SK-N-SH (cell line): ENCODE data around the gene CDK5RAP2. TPM values are rescaled to one million over a fixed set of nuclear protein-coding genes. Genes with fewer than 3 reads are reported as not detected.

Experiments
- CTCF ChIA-PET: fragments of 300-600, 350-600 bp; formaldehyde crosslinking; extraction: SDS; loops from one replicate; lab custom pipeline; 2021; lab: Yijun Ruan, JAX
- POLR2A ChIA-PET: fragments of 350-600 bp; sonication (Branson Sonifier 250); formaldehyde crosslinking; extraction: SDS; loops from one replicate; lab custom pipeline; 2020; ENCODE audit warnings: antibody characterized with exemption, inconsistent platforms; lab: Yijun Ruan, JAX
- DNase-seq: peaks from one replicate; pipeline ENCODE4 v3.0.0; 2012
- H2AFZ ChIP-seq: fragments of 200-600 bp; sonication (generic); 2 replicates; pipeline ENCODE4 v1.8.1; 2016; ENCODE audit warnings: antibody characterized with exemption, mild to moderate bottlenecking, low read depth
- H3F3A ChIP-seq: fragments of 200-600 bp; sonication (generic); replicated peaks from 2 replicates; pipeline ENCODE3; 2016; ENCODE audit warnings: antibody characterized with exemption, mild to moderate bottlenecking; ENCODE audit not compliant: insufficient read depth
- H3K27ac ChIP-seq, 2 experiments: fragments of 200-500 bp in 1 of 2; fragments of 200-600 bp in 1 of 2; sonication (Bioruptor generic) in 1 of 2; sonication (generic), shearing (Covaris generic) in 1 of 2; 2 replicates each; pipeline versions ENCODE4 v1.5.1 to v1.6.1; 2014 to 2016; ENCODE audit warnings: low read depth in 2 of 2, inconsistent platforms in 1 of 2, low read length in 1 of 2, mild to moderate bottlenecking in 1 of 2, mixed read lengths in 1 of 2
- H3K27me3 ChIP-seq: fragments of 200-600 bp; sonication (generic), shearing (Covaris generic); 2 replicates; pipeline ENCODE4 v1.6.1; 2016; ENCODE audit warnings: mixed run types; ENCODE audit not compliant: insufficient read depth
- H3K36me3 ChIP-seq, 2 experiments: fragments of 200-500 bp in 1 of 2; fragments of 200-600 bp in 1 of 2; sonication (Bioruptor generic) in 1 of 2; sonication (generic) in 1 of 2; replicated peaks in 1 of 2; 2 replicates each; pipeline versions ENCODE3 to v1.5.1; 2014 to 2016; ENCODE audit warnings: low read length in 1 of 2, mild to moderate bottlenecking in 1 of 2; ENCODE audit not compliant: insufficient read depth in 2 of 2, control insufficient read depth in 1 of 2
- H3K4me1 ChIP-seq, 2 experiments: fragments of 200-500 bp in 1 of 2; fragments of 200-600 bp in 1 of 2; sonication (Bioruptor generic) in 1 of 2; sonication (generic), shearing (Covaris generic) in 1 of 2; 2 replicates each; pipeline versions ENCODE4 v1.5.1 to v1.6.1; 2014 to 2016; ENCODE audit warnings: low read depth in 1 of 2, low read length in 1 of 2, mixed run types in 1 of 2; ENCODE audit not compliant: insufficient read depth in 2 of 2, control insufficient read depth in 1 of 2
- H3K4me2 ChIP-seq: fragments of 200-600 bp; sonication (generic), shearing (Covaris generic); 2 replicates; pipeline ENCODE4 v1.6.1; 2017; ENCODE audit warnings: mixed run types
- H3K4me3 ChIP-seq, 2 experiments: fragments of 200-500 bp in 1 of 2; fragments of 200-600 bp in 1 of 2; sonication (Bioruptor generic) in 1 of 2; sonication (generic), shearing (Covaris generic) in 1 of 2; 2 replicates each; pipeline versions ENCODE4 v1.5.1 to v1.8.1; 2014 to 2016; ENCODE audit warnings: low read depth in 2 of 2, inconsistent platforms in 1 of 2, low read length in 1 of 2, mild to moderate bottlenecking in 1 of 2, mixed read lengths in 1 of 2, moderate library complexity in 1 of 2
- H3K79me2 ChIP-seq: fragments of 200-600 bp; sonication (generic); 2 replicates; pipeline ENCODE4 v1.8.1; 2017; ENCODE audit warnings: mild to moderate bottlenecking; ENCODE audit not compliant: insufficient read depth
- H3K9ac ChIP-seq: fragments of 200-600 bp; sonication (generic); 2 replicates; pipeline ENCODE4 v1.6.1; 2017; ENCODE audit warnings: mixed run types
- H3K9me2 ChIP-seq: fragments of 200-600 bp; sonication (generic); 2 replicates; pipeline ENCODE4 v1.6.1; 2017; ENCODE audit warnings: mixed run types
- H3K9me3 ChIP-seq: fragments of 200-600 bp; sonication (generic); 2 replicates; pipeline ENCODE4 v1.6.1; 2017; ENCODE audit warnings: mixed run types, mild to moderate bottlenecking, moderate library complexity
- H4K20me1 ChIP-seq: fragments of 200-600 bp; sonication (generic); 2 replicates; pipeline ENCODE4 v1.6.1; 2017; ENCODE audit warnings: mild to moderate bottlenecking, mixed run types; ENCODE audit not compliant: insufficient read depth
- CTCF ChIP-seq: fragments of 200-600 bp; sonication (generic); IDR thresholded peaks from 2 replicates; pipeline ENCODE4 v1.6.1; 2017; ENCODE audit warnings: antibody characterized with exemption, mild to moderate bottlenecking, moderate library complexity
- ELF1 ChIP-seq: IDR thresholded peaks from 2 replicates; pipeline ENCODE4 v1.4.0; 2012
- EP300 ChIP-seq, 2 experiments: IDR thresholded peaks; 2 replicates each; pipeline versions ENCODE4 v1.4.0 to v1.6.1; 2012; ENCODE audit warnings: borderline replicate concordance in 1 of 2, low read depth in 1 of 2, low read length in 1 of 2
- FOSL2 ChIP-seq: IDR thresholded peaks from 2 replicates; pipeline ENCODE4 v1.4.0; 2012; ENCODE audit warnings: low read depth, mild to moderate bottlenecking, moderate library complexity, borderline replicate concordance
- FOXM1 ChIP-seq: IDR thresholded peaks from 2 replicates; pipeline ENCODE4 v1.4.0; 2012; ENCODE audit warnings: low read depth, mild to moderate bottlenecking
- GABPA ChIP-seq: IDR thresholded peaks from 2 replicates; pipeline ENCODE4 v1.4.0; 2012; ENCODE audit warnings: low read depth, mild to moderate bottlenecking
- GATA2 ChIP-seq: sonication (generic); formaldehyde crosslinking; IDR thresholded peaks from 2 replicates; pipeline ENCODE4 v1.5.0; 2020; ENCODE audit warnings: mild to moderate bottlenecking, missing genetic modification reagents
- JUND ChIP-seq: IDR thresholded peaks from 2 replicates; pipeline ENCODE4 v1.4.0; 2012
- MEF2A ChIP-seq: IDR thresholded peaks from 2 replicates; pipeline ENCODE4 v1.4.0; 2012; ENCODE audit warnings: low read depth, borderline replicate concordance
- MXI1 ChIP-seq: IDR thresholded peaks from 2 replicates; pipeline ENCODE4 v1.6.1; 2012; ENCODE audit warnings: mild to moderate bottlenecking, low read depth, low read length, improper control_type of control experiment
- NFIC ChIP-seq: IDR thresholded peaks from 2 replicates; pipeline ENCODE4 v1.4.0; 2012; ENCODE audit warnings: borderline replicate concordance
- NRF1 ChIP-seq: IDR thresholded peaks from 2 replicates; pipeline ENCODE4 v1.6.1; 2012; ENCODE audit warnings: low read depth, mild to moderate bottlenecking, low read length
- PBX3 ChIP-seq: IDR thresholded peaks from 2 replicates; pipeline ENCODE4; 2012
- REST ChIP-seq: IDR thresholded peaks from 2 replicates; pipeline ENCODE4 v1.6.1; 2012; ENCODE audit warnings: mild to moderate bottlenecking, low read depth, low read length, moderate library complexity
- RFX5 ChIP-seq: IDR thresholded peaks from 2 replicates; pipeline ENCODE4 v1.6.1; 2012; ENCODE audit warnings: mild to moderate bottlenecking, improper control_type of control experiment, low read length
- SMC3 ChIP-seq: IDR thresholded peaks from 2 replicates; pipeline ENCODE4 v1.6.1; 2012; ENCODE audit warnings: low read depth, low read length, improper control_type of control experiment
- TAF1 ChIP-seq: IDR thresholded peaks from 2 replicates; pipeline ENCODE4 v1.6.1; 2012; ENCODE audit warnings: low read depth, mild to moderate bottlenecking, low read length, moderate library complexity, borderline replicate concordance
- TCF12 ChIP-seq: IDR thresholded peaks from 2 replicates; pipeline ENCODE4 v1.4.0; 2012
- TEAD4 ChIP-seq: IDR thresholded peaks from 2 replicates; pipeline ENCODE4 v1.4.0; 2012; ENCODE audit warnings: mild to moderate bottlenecking, borderline replicate concordance; ENCODE audit not compliant: insufficient read depth
- YY1 ChIP-seq: IDR thresholded peaks from 2 replicates; pipeline ENCODE4 v1.4.0; 2012; ENCODE audit warnings: low read depth, mild to moderate bottlenecking
- WGBS: methylation state at CpG from one replicate; pipeline ENCODE4 v1.1.6; 2017; ENCODE audit warnings: low lambda C conversion rate; 5-methylcytosine and 5-hydroxymethylcytosine counted together
- polyA plus RNA-seq, 3 experiments: library from polyadenylated mRNA; depleted of rRNA; stranded (reverse); fragments of >200 nt; gene quantifications; 2 replicates each; pipeline ENCODE4 v1.2.3, GENCODE V29; 2012

The CDK5RAP2 gene
- polyA plus RNA-seq, 1 of the 3 experiments (the other 2 are of a cell fraction) = 20.7 TPM

GRCh38 chr9:120441426-120442307, 138.3 kb downstream of the CDK5RAP2 start:
- H3K9ac ChIP-seq = peak overlapping the region; percentile 16; the same call in 1 of the 2 replicates
- 80% methylated on average over 9 of the region's 9 CpGs for WGBS
- H3K27ac ChIP-seq = peak overlapping the region in 1 of 2 experiments; percentile 55; a peak in 2 of 4 replicates
- H3K9me2 ChIP-seq = no peaks in the 10 kb centered on the region
- peak overlapping the region; percentile 4; the same call in 1 of the 2 replicates for H3K4me2 ChIP-seq
- no peaks in the 10 kb centered on the region for H3K27me3 ChIP-seq
- H3K4me3 ChIP-seq = no peak overlapping the region
- ChIA-PET CTCF (interaction anchor here (0.6 to 1.1 kb wide), 2 partner anchors 21 to 581 kb away, joined by 3 read pairs; no protein-coding TSS in a partner anchor), POLR2A (no interaction called here)
- no peak for DNase-seq
- H3K36me3 ChIP-seq = peaks cover 28 to 63% of the 10 kb centered on the region in 2 experiments
- no peaks in the 10 kb centered on the region for H3K79me2 ChIP-seq
- peaks cover 5 to 22% of the 10 kb centered on the region in 2 experiments; a peak in 2 of 4 replicates for H3K4me1 ChIP-seq
- peaks cover 12% of the 10 kb centered on the region for H3F3A ChIP-seq
- no peak overlapping the region for H2AFZ ChIP-seq
- peak; percentile 53; the same call in 1 of the 2 replicates for TF ChIP-seq FOSL2
- no peak for TF ChIP-seq EP300 (IDR thresholded peaks at IDR 0.05; ENCODE audit: borderline replicate concordance in 1 of 2, low read depth in 1 of 2, low read length in 1 of 2)
- no peaks in the 10 kb centered on the region for H4K20me1 ChIP-seq
- H3K9me3 ChIP-seq = no peaks in the 10 kb centered on the region

- no peaks in the 10 kb centered on the region for H4K20me1 ChIP-seq
- CTCF ChIA-PET = interaction anchor here (0.7 to 1.1 kb wide), 2 partner anchors 20 to 36 kb away, joined by 3 read pairs; no protein-coding TSS in a partner anchor
- peaks cover 5 to 22% of the 10 kb centered on the region in 2 experiments; a peak in 2 of 4 replicates for H3K4me1 ChIP-seq
- no peaks in the 10 kb centered on the region for H3K9me3 ChIP-seq
- POLR2A ChIA-PET = no interaction called here
- no peaks in the 10 kb centered on the region for H3K9me2 ChIP-seq
- no peak for DNase-seq
- 100% methylated on average over 1 of the region's 1 CpG for WGBS
- no peaks in the 10 kb centered on the region for H3K27me3 ChIP-seq
- H3K79me2 ChIP-seq = no peaks in the 10 kb centered on the region
- H3K36me3 ChIP-seq = peaks cover 28 to 68% of the 10 kb centered on the region in 2 experiments
- H2AFZ ChIP-seq = no peak overlapping the region
- H3K27ac ChIP-seq = peak overlapping the region in 1 of 2 experiments; percentile 55; a peak in 2 of 4 replicates
- peaks cover 12% of the 10 kb centered on the region for H3F3A ChIP-seq
- no peak overlapping the region for H3K4me2 ChIP-seq
- H3K9ac ChIP-seq = no peak overlapping the region
- no peak overlapping the region for H3K4me3 ChIP-seq
- TF ChIP-seq MEF2A (no peak), GATA2 (CRISPR knock-in tag) (no peak), GABPA (no peak), TCF12 (no peak), NFIC (no peak), NRF1 (no peak), REST (no peak), YY1 (no peak), FOXM1 (no peak), TAF1 (no peak), MXI1 (no peak), RFX5 (no peak), JUND (no peak), CTCF (no peak), TEAD4 (no peak), EP300 (IDR thresholded peaks at IDR 0.05; ENCODE audit: borderline replicate concordance in 1 of 2, low read depth in 1 of 2, low read length in 1 of 2) (no peak), ELF1 (no peak), SMC3 (no peak), PBX3 (no peak)
These were observed 139.2 kb downstream of the CDK5RAP2 start for GRCh38 chr9:120440791-120441190.
